A549 treated with dexamethasone at 1 μM for 4 hours (cell line): ENCODE data around the gene FOXJ3. TPM values are rescaled to one million over a fixed set of nuclear protein-coding genes. Genes with fewer than 3 reads are reported as not detected.

Experiments
- total RNA-seq: library from RNA; stranded (reverse); fragments of 200-300 nt; extraction: Qiagen RNA extraction; gene quantifications from 5 replicates; pipeline ENCODE4 v1.2.3, GENCODE V29; 2022

FOXJ3 gene
- total RNA-seq = 15.3 to 23.4 TPM (median 20.8 TPM) in 5 replicates

GRCh38 chr1:42335050-42335808 is at the start of gene FOXJ3:
TSS of gene FOXJ3 (minus strand) at chr1:42335235. CDS start at chr1:42311093, 24,142 bp downstream.

GRCh38 chr1:42380586-42381279 is 45.7 kb upstream of the FOXJ3 start, which contains the start of gene RIMKLA:
TSS of gene RIMKLA (plus strand) at chr1:42380792. CDS start at chr1:42380935, 143 bp downstream.

GRCh38 chr1:42164551-42165420 is 170.2 kb downstream of the FOXJ3 start, which contains the start of gene GUCA2A:
TSS of gene GUCA2A (minus strand) at chr1:42164745. CDS start at chr1:42164712, 33 bp downstream.

GRCh38 chr1:42152907-42153600 is 182.0 kb downstream of the FOXJ3 start, which contains the start of gene GUCA2B:
TSS of gene GUCA2B (plus strand) at chr1:42153410. CDS start at chr1:42153451, 41 bp downstream.

Other genes starting within 250 kb of the FOXJ3 start
- 0.20 to 0.37 TPM (median 0.23 TPM) in 3 of 5 replicates, not detected in the others for gene GUCA2B, start 181.8 kb downstream of the FOXJ3 start, total RNA-seq
- gene GUCA2A, start 170.5 kb downstream of the FOXJ3 start, total RNA-seq = not detected in 5 replicates
- 0.25 to 0.98 TPM (median 0.47 TPM) in 5 replicates for gene RIMKLA, start 45.6 kb upstream of the FOXJ3 start, total RNA-seq
- gene ZMYND12, start 120.8 kb upstream of the FOXJ3 start, total RNA-seq = 0.27 to 0.69 TPM (median 0.39 TPM) in 5 replicates
- gene PPCS, start 121.3 kb upstream of the FOXJ3 start, total RNA-seq = 35.7 to 43.2 TPM (median 37.4 TPM) in 5 replicates
- gene CCDC30, start 128.1 kb upstream of the FOXJ3 start, total RNA-seq = 0.23 to 1.5 TPM (median 0.56 TPM) in 5 replicates